NCI-H1436 treated with DMSO at 0.1 percent for 48 hours (cell line): ENCODE measurements around the gene CAMTA1.
"Not testable (repeated sequence)": the region's sequence is repeated elsewhere in the genome, so short reads cannot be mapped to it uniquely, and the experiment has no call there.

ENCODE experiments used
- DNase-seq: peaks from one replicate; lab custom pipeline; 2025; lab: John Stamatoyannopoulos, UW

Gene CAMTA1

DNA sequence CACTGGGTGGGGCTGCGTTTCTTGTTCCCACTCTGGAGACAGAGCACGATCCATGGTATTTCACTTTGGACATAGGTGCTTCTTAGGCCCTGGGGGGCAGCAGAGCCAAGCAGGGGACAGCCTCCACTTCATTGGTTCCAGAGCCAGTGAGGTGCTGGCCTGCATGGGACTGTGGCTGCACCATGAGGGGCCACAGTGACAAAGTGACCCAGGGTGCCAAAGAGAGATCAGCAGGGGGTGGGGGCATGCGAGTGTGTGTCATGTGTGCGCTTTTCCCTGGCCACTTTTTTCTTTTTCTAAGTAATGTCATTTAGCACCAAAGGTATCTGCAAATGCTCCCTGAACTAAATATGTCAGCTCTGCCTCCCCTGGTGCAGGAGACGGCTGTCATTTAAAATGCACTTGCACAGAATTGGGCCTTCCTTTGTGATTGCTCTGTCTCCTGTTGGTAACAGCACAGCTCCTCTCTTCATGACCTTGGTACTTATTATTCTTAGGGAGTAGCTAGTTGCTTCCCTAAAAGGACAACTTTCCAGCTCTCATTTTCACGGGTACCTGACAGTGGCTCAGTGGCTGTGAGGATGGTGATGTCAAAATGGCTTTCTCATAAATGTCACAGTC lies 910.4 kb downstream of the CAMTA1 start:
- no peak for DNase-seq

DNA sequence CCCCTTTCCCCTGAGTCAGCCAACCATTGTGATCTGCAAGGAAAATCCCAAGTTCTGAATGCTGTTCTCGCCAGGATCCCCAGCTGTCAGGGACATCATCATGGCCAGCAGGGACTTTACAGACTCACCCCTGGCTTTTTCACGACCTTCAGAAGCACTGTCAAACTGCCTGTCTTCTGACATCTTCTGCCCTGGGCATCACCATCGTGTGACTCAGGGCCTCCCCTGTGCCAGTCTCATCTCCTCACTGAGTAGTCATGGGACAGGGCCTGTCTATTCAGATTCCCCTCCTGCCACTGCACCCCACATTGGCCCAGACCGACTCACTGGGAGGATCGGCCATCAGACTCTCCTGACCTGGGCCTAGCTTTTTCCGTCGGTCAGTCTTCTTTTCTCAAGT lies 913.4 kb downstream of the CAMTA1 start:
- DNase-seq: no peak

DNA sequence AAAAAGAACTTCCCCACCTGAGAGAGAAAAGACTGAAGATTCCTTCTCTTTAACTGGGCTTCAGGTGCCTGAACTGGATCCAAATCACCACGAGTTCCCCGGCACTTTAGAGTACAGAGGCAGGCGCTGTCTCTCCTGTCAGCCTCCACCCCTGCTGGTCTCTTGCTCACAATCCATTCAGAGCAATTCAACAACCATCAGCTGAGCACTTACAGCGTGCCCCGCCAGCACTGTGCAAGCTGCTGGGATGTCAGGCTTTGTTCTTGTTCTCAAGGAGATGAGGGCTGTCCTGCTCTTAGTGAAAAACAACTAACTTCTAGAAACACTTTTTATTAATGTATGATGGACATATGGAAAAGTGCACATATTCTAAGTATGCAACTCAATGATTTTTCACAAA lies 917.1 kb downstream of the CAMTA1 start:
- DNase-seq: no peak

DNA sequence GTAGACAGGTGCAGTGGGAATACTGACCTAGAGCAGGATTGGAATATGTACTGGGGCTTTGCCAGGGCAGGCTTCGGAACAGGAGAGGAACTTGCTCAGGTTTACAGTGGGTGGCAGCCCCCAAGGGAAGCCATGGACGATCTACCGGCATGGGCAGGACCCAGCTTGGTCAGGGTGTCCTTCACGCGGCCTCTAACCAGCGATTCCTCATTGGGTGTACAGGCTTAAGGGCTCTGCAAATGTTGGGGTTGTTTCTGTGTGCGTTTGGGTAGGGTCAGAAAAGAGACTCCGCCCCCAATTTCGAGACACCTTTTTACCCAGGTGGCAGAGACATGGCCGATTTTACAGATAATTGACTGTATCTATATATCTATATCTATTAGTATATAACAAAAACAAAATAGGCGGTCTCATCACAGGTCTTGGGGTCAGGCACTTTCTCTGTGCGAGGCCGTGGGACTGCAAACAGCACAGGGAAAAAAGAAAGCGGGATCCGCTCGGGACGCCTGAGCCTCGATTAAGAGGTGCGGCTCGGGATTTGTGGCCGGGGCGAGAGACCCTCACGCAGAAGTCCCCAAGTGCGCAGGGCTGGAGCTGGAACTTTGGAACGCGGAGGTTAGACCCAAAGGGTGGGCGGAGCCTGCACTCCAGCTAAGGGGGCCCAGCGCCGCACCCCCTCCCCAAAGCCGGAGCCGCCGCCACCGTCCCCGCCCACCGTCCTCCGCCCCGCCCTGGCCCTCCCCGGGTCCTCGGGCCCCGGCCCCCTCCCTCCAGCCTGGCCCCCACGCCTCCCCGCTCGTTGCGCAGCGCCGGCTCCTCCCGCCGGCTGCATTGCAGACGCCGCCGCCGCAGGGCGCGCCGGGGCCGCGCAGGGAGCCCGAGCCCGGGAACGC lies 918.3 kb downstream of the CAMTA1 start:
- no peak for DNase-seq

DNA sequence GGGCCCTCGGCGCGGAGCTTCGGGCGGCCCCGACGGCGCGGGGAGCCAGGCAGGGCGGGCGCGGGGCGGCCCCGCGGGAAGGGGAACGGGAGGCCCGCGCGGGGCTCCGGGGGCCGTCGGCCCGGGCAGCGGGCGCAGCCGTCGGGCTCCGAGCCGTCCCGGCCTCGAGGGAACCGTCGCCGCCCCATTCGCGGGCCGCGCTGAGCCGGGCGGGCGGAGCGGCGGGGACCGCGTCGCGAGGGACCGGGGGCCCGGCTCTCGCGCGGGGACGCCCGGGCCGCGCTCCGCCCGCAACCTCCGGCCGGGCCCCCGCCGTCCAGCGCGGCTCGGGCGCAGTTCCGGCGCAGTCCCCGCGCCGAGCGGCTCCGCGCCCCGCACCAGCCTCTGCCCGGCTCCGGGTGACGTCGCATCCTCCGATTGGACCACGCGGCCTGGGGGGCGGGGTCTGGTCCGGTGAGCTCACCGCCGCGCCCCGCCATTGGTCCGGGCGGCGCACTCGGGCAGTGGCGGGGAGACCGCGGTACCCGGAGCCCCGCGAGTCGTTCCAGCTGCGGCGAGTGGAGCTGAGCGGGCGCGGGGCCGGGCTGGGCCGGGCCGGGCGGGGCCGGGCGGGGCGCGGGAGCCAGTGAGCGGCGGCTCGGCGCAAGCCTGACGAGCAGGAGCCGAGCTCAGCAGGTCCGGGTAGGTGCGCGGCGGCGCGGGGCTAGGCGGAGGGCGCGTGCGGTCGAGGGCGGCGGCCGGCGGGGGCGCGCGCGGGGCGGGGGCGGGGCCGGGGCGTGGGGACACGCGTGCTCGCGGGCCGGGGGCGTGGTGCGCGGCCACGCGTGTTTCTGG lies 919.2 kb downstream of the CAMTA1 start:
- no peak for DNase-seq

DNA sequence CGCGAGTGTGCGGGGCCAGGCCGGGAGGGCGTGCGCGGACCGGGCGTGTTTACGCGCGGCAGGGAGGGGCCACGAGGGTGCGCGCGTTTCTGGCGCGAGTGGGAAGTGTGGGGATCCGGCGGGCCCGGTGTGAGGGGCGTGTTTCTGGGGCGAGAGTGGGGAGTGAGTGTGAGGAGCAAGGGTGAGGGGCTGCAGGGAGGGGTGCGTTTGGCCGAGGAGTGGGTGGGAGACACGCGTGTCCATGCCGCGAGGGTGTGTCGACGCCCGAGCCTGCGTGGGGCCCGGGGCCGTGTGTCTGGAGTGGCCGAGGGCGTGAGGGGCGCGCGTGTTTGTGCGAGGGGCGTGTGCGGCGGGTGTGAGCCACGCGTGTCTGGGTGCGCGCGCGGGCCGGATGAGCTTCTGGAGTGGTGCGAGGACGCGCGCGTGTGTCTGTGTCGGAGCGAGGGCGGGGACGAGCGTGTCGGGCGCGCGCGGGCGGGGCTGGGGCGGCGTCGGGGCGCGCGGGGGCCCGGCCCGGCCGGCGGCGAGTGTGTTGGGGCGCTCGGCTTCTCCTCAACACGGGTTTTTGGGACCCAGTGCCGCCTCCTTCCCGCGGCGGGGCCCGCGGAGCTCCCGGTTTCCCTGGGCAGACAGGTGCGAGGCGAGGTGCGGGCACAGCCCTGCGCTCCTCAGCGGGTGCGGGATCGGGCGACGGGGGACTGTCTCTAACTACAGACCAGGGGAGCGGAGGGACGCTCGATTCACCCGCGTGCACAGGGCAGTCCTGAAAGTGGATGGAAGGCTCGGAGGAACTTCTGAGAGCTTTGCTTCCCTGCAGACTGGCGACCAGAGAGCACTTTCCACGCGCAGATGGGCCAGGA lies 920.0 kb downstream of the CAMTA1 start:
- DNase-seq: no peak

DNA sequence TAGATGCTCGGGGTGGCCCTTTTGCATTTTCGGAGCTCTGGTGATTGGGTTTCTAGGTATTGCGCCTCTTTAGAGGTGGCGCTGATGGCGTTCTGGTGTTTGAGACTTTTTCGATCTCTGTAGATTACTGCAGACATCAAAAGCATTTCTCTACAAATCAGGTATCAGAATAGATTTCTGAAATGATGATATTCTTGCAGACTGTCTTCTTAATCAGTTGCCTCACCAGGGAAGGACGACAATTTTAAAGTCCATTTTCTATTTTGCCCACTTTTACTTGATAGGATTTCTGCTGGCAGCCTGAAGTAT lies 920.6 kb downstream of the CAMTA1 start:
- no peak for DNase-seq

DNA sequence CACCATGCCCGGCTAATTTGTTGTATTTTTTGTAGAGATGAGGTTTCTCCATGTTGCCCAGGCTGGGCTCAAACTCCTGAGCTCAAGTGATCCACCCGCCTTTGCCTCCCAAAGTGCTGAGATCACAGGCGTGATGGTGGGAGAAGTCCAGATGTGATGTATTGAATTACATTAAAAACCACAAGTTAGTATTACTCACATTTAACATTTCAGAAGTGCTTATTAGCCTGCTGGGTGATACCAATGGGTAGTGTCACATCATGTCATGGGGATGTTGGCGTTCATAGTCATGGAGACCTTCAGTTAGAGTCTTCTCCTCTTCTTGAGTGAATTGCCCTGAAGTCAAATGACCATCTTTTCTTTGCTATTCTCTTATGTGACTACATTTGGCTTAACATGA lies 922.3 kb downstream of the CAMTA1 start:
- no peak for DNase-seq

DNA sequence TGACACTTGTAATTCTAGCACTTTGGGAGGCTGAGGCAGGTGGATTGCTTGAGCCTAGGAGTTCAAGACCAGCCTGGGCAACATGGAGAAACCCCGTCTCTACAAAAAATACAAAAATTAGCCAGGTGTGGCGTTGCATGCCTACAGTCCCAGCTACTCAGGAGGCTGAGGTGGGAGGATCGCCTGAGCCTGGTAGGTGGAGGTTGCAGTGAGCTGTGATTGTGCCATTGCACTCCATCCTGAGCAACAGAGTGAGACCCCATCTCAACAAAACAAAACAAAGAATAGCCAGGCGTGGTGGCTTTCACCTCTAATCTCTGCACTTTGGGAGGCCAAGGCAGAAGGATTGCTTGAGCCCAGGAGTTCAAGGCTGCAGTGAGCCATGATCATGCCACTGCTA lies 922.8 kb downstream of the CAMTA1 start:
- DNase-seq: not testable (repeated sequence)

DNA sequence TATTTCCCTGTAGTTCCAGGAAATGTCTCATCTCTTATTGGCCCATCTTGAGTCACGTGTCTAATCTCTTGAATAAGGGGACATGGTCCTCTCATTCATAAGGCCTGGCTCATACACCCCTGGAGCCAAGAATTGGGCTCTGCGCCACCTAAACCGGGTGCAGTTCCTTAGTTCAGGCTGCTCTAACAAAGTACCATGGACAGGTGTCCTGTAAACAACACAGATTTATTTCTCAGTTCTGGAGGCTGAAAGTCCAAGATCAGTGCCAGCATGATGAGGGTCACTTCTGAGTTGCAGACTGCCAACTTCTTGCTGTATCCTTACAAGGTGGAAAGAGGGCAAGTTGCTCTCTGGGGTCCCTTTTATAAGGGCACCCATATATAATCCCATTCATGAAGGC lies 925.6 kb downstream of the CAMTA1 start:
- DNase-seq: no peak

DNA sequence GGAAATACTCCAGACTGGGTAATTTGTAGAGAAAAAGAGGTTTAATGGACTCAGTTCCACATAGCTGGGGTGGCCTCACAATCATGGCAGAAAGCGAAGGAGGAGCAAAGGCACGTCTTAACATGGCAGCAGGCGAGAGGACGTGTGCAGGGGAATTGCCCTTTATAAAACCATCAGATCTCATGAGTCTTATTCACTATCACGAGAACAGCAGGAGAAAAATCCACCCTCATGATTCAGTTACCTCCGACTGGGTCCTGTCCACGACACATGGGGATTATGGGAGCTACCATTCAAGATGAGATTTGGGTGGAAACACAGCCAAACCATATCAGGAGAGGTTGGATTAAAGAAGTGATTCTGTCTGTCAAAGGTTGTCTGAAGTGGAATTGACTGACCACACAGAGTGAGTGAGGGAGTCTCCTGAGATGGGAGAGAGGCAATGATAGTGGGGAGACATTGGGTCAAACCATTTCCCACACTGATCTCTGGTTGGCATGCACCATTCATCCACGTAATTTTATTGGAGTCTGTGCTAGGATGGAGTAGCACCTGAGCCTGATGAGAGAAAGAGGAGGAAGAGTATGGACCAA lies 927.6 kb downstream of the CAMTA1 start:
- DNase-seq: no peak

DNA sequence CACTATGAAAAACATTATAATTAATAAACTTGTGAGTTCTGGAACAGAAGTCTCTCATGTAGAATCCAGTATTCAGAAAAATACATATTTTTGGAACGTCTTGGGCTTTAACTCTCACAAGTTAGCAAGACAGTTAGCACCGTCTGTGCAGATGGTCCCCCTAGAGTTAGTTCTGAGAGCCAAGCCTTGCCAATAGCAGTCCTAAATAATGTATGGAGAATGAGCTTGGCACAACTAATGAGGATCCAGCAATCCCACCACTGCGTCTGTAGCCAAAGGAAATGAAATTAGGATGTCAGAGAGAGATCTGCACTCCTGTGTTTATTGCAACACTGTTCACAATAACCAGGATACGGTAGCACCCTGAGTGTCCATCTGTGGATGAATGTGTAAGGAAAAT lies 931.3 kb downstream of the CAMTA1 start:
- no peak for DNase-seq

DNA sequence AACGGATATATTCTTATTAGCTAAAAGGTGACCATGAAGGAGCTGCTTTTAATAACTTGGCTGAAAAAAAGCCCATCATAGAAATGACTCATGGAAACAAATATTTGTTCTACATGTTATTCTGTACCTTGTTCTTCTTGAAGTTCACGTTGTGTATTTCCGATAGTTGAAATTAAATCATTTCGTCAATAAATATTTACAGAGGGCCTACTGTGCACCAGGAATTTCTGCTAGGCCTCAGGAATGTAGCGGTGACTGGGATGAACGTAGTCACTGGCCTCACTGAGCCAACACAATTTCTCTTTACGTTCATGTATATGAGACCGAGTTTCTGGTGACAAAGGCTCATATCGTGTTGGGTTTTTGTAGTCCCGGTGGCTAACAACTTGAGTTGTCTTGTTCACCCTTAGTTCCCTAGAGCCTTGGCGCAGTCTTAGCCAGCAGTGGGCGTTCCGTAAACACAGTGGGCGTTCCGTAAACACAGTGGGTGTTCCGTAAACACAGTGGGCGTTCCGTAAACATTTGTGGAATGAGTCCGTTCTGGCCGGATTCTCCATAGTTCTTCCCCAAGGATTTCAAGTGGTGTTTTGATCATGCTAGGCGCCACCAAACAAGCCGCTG lies 932.6 kb downstream of the CAMTA1 start:
- no peak for DNase-seq

DNA sequence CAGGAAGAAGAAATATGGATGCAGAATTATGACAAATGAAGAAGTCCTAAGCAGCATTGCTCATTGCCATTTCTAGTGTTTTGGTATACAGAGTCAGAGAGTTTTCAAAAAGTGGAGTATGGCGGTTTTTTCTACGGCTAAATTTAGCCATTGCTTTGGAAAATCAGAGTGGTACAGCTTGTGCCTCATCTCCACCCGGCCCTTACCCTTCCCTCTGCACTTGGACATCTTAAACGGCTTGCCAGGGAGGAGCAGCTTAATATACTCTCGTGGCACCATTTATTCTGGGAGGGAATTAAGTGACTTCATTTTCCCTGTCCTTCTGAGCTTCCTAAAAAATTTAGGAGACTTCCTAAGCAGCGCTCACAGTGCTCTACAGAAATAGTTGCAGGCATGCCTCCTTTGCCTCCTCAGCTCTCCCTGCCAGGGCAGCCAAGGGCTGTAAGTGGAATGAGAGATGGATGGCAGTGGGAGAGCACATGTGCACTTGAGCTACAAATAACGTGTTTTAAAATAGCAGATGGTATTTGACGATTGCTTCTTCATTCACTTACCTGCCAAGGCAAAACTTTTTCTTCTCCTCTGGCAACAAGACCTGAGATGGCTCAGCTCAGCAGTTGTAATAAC lies 934.3 kb downstream of the CAMTA1 start:
- no peak for DNase-seq

DNA sequence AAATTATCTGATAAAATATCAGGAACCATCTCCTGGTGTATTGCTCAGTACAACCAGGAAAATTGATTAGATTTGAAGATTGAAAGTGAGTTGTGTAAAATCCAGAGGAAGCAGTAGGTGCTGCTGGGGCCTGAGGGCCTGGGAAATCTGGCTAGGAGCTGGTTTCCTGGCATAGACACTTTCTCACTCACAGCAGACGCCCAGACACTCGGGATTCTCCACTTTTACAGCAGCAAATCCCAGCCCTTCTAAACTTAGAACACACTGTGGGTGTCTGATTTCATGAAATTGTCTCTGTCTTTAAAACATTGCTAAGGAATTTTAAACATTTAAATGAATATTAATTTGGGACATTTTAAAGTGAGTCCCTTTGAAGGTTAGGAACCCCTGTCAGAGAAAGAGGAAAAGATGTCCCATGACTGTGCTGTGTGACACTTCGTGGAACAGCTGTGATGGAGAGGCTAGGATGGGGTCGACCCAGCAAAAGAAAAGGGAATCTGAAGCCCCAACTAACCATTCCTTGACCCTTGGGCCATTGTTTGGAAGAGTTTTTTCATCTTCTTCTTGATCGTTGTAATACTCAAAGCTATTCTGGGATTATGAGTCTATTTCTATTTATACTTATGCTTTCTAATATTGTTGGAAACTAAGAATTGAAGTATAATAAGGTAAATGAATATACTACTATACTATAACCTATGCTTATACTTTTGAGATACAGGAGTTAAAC lies 936.9 kb downstream of the CAMTA1 start:
- no peak for DNase-seq

DNA sequence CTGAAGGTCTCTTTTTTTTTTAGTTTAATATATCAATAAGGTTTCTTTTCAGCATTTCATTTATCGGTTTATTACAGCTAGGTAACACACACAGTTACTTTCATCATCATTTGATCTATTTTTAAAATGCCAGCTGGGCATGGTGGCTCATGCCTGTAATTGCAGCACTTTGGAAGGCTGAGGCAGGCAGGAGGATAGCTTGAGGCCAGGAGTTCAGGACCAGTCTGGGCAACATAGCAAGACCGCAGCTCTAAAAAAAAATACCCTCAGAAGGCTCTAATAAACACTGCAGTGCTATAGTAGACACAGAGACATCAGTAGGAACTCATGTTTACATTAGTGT lies 937.4 kb downstream of the CAMTA1 start:
- DNase-seq: no peak

DNA sequence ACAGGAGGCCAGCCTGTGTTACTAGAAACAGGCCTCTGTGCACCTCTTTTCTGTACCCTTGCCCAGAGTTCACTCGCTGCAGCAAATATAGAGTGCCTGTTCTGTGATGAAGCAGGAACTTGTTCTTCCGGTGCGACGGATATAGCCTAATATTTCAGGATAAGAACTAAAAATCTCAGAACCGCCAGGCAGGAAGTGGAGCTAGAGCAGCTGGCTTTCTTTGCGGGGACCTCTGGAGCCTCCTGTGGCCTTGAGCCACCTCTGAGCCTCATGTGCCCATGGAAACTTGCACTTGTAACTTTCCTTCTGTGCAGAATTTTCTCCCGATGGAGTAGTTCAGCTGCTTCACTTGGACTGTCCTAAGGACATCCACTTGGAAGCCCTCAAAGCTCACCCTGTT lies 941.4 kb downstream of the CAMTA1 start:
- no peak for DNase-seq

DNA sequence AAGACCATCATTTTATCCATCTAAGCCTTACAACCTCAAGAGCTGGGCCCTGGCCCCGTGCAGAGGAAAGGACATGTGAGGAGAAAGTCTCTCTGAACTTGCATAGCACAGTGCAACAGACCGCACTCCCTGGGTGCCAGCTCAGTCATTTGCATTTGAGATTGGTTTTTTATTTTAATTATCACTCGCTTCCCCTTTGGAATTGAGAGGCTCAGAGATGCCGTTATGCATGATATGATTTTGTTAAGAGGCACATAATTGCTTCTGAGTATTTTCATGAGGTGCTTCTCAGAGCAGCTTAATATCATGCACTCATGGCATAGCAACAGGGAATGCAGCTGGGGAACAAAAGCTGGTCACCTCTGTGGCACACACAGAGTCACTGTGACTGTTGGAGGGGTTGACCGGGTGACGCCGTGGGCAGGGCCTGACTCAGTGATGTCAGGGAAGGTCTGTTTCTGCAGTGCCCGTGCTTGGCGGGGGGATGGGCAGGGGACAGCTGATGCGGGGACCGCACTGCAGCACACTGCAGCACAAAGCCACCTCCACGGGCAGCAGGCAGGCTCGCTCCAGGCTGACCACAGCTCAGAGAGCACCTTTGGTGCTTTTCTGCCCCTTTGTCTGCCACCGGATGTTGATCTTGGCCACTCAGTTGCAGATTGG lies 942.7 kb downstream of the CAMTA1 start:
- DNase-seq: no peak

DNA sequence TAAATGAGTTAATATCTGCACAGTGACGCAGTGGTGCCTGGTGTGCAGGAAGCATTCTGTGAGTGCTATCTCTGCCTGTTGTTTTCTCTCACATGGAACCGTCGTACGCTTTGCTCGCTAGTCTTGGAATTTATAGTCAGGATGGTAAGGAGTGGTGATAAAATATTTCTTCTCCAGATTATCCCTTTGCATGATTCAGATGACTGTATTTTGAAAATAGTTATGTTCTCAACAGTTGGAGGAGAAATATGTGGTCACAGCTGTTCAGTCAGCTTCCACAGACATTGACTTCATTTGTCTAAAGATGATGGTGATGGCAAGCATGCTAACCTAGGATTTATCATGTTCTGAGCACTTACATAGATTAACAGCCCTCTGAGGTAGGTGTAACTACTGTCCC lies 944.5 kb downstream of the CAMTA1 start:
- DNase-seq: no peak

DNA sequence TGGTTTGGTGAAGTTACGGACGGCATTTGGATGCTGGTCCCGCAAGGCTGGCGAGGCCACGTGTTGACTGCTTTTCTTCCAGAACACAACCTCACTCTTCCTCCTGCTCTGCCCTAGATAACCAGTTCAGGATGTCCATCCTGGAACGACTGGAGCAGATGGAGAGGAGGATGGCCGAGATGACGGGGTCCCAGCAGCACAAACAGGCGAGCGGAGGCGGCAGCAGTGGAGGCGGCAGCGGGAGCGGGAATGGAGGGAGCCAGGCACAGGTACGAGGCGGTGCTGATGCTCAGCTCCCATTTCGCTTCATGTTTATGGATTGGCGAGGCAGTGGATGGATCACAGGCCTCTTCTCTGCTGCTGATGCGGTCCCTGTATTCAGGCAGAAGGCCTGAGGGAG lies 947.1 kb downstream of the CAMTA1 start:
- no peak for DNase-seq
